ENCODE results near the gene PARP12. TPM values are rescaled to one million over a fixed set of nuclear protein-coding genes. Genes with fewer than 3 reads are reported as not detected.

PARP12 gene
- total and polyA plus RNA-seq, 9 of the 15 experiments (the other 6 are each of a cell fraction or from before 2014, with no cell fraction given): 4.6 to 40.4 (median 23.5) TPM

DNA sequence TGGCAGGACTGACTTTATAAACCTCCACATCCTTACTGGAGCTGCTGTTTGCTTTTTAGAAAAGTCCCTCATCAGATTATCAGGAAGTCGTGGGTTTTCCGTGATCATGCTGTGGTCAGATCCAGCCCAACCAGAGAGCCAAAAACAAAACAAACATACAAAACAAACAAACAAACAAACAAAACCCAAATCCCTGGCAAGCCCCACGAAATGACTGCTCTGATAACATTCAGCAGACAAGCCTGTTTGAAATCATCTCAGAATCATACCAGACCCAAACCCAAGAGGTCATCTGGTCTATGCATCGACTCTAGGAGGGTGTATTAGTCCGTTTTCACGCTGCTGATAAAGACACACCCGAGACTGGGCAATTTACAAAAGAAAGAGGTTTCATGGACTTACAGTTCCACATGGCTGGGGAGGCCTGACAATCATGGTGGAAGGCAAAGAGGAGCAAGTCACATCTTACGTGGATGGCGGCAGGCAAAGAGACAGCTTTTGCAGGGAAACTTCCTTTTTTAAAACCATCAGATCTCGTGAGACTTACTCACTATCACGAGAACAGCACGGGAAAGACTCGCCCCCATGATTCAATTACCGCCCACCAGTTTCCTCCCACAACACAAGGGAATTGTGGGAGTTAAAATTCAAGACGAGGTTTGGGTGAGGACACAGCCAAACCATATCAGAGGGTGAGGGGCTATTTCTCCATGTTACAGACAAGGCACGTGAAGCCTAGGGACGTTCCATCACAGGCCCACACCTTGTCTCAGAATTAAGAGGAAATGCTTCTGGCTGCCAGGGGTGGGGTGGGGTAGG is 85.7 kb downstream of the PARP12 start (continued):
- TF ChIP-seq RBM25 (IDR thresholded peaks at IDR 0.05; ENCODE audit: low read depth, low read length, severe bottlenecking) (peak; percentile 88), GMEB1 (CRISPR knock-in tag; IDR thresholded peaks at IDR 0.05) (no peak), GTF2E2 (tag; IDR thresholded peaks at IDR 0.05) (peak; percentile 40; the same call in 1 of the 2 replicates), HNRNPUL1 (IDR thresholded peaks at IDR 0.05; ENCODE audit: low read length) (no peak), TEAD1 (CRISPR knock-in tag; IDR thresholded peaks at IDR 0.05) (no peak; a peak in 1 of 4 replicates), NCOA4 (IDR thresholded peaks at IDR 0.05; ENCODE audit: partially characterized antibody) (no peak), ETV5 (CRISPR knock-in tag; IDR thresholded peaks at IDR 0.05; ENCODE audit: low read depth) (no peak)
- TF ChIP-seq, protein P1, sequence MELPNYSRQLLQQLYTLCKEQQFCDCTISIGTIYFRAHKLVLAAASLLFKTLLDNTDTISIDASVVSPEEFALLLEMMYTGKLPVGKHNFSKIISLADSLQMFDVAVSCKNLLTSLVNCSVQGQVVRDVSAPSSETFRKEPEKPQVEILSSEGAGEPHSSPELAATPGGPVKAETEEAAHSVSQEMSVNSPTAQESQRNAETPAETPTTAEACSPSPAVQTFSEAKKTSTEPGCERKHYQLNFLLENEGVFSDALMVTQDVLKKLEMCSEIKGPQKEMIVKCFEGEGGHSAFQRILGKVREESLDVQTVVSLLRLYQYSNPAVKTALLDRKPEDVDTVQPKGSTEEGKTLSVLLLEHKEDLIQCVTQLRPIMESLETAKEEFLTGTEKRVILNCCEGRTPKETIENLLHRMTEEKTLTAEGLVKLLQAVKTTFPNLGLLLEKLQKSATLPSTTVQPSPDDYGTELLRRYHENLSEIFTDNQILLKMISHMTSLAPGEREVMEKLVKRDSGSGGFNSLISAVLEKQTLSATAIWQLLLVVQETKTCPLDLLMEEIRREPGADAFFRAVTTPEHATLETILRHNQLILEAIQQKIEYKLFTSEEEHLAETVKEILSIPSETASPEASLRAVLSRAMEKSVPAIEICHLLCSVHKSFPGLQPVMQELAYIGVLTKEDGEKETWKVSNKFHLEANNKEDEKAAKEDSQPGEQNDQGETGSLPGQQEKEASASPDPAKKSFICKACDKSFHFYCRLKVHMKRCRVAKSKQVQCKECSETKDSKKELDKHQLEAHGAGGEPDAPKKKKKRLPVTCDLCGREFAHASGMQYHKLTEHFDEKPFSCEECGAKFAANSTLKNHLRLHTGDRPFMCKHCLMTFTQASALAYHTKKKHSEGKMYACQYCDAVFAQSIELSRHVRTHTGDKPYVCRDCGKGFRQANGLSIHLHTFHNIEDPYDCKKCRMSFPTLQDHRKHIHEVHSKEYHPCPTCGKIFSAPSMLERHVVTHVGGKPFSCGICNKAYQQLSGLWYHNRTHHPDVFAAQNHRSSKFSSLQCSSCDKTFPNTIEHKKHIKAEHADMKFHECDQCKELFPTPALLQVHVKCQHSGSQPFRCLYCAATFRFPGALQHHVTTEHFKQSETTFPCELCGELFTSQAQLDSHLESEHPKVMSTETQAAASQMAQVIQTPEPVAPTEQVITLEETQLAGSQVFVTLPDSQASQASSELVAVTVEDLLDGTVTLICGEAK (IDR thresholded peaks at IDR 0.05): peak; percentile 72; the same call in 1 of the 2 replicates
- TF ChIP-seq, protein P1 (CRISPR knock-in tag; IDR thresholded peaks at IDR 0.05): no peak

All from K562 (cell line).